Esophagus (tissue), 2 donors: ENCODE data around the gene NFIX. TPM values are rescaled to one million over a fixed set of nuclear protein-coding genes. Genes with fewer than 3 reads are reported as not detected.

ENCODE experiments used
- H3K27ac ChIP-seq, 2 donors: one replicate each; pipeline ENCODE4 v1.5.1; 2013; ENCODE audit warnings: low read depth in 2 of 2, mild to moderate bottlenecking in 2 of 2, inconsistent platforms in 1 of 2, low read length in 1 of 2, moderate library complexity in 1 of 2
- H3K27me3 ChIP-seq, 2 donors: one replicate each; pipeline ENCODE4 v1.6.1; 2013; ENCODE audit warnings: low read length in 2 of 2, control low read depth in 1 of 2, mild to moderate bottlenecking in 1 of 2; ENCODE audit not compliant: insufficient read depth in 2 of 2, control insufficient read depth in 1 of 2
- H3K36me3 ChIP-seq, 2 donors: one replicate each; pipeline ENCODE4 v1.6.1; 2013; ENCODE audit warnings: low read length in 1 of 2; ENCODE audit not compliant: control insufficient read depth in 2 of 2, insufficient read depth in 2 of 2
- H3K4me1 ChIP-seq, 2 donors: one replicate each; pipeline ENCODE4 v1.6.1; 2013; ENCODE audit warnings: low read length in 1 of 2; ENCODE audit not compliant: control insufficient read depth in 2 of 2, insufficient read depth in 2 of 2
- H3K4me3 ChIP-seq, 2 donors: one replicate each; pipeline ENCODE4 v1.5.1; 2013; ENCODE audit warnings: low read length in 2 of 2, mild to moderate bottlenecking in 2 of 2, low read depth in 1 of 2, moderate library complexity in 1 of 2
- H3K9me3 ChIP-seq, 2 donors: one replicate each; pipeline ENCODE4 v1.6.1; 2013; ENCODE audit warnings: mild to moderate bottlenecking in 2 of 2, low read depth in 1 of 2, low read length in 1 of 2, moderate library complexity in 1 of 2; ENCODE audit not compliant: control insufficient read depth in 2 of 2, insufficient read depth in 1 of 2
- WGBS, 2 donors: extraction: QIAGEN DNeasy Blood & Tissue Kit; methylation state at CpG; one replicate each; pipeline ENCODE4 v1.1.7; 2013; 5-methylcytosine and 5-hydroxymethylcytosine counted together
- polyA plus RNA-seq, 2 donors: library from polyadenylated mRNA; stranded (reverse); fragments of 200-250 nt; gene quantifications; one replicate each; pipeline ENCODE4 v1.2.3, GENCODE V29; 2013
- donor health status: healthy with polysubstance abuse.
- donor health status: Bipolar disorder and iron deficiency.

The NFIX gene
- polyA plus RNA-seq, 2 donors, result 26.9 to 38.5 TPM

DNA sequence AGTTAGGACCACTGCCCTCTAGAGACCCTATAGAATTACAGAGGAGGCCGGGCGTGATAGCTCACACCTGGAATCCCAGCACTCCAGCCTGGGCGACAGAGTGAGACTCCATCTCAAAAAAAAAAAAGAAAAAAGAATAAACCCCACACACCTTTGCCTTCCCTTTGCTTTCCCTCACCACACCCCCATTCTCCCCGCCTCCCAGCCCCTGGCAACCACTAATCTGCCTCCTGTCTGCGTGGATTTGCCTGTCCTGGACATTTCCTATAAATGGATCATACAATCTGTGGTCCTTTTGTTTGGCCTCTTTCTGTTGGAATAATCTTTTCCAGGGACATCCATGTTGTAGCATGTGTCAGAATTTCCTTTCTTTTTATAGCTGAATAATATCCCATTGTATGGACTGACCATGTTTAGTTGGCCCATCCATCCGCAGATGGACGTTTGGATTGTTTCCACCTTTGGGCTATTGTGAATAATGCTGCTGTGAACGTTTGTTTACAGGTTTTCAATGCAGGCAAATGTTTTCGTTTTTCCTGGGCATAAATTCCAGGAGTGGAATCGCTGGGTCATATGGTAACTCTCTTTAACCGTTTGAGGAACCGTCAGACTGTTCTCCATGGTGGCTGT is 138.1 kb downstream of the NFIX start:
- Histone ChIP-seq H3K27me3 (no peaks in the 10 kb centered on the region), H3K4me3 (no peak overlapping the region), H3K36me3 (peaks cover 7 to 35% of the 10 kb centered on the region in 2 donors), H3K4me1 (peaks cover 0 to 2% of the 10 kb centered on the region in 2 donors), H3K9me3 (no peaks in the 10 kb centered on the region), H3K27ac (no peak overlapping the region)
- WGBS, 2 donors, result 70 to 72% methylated on average over 12 of the region's 12 CpGs

DNA sequence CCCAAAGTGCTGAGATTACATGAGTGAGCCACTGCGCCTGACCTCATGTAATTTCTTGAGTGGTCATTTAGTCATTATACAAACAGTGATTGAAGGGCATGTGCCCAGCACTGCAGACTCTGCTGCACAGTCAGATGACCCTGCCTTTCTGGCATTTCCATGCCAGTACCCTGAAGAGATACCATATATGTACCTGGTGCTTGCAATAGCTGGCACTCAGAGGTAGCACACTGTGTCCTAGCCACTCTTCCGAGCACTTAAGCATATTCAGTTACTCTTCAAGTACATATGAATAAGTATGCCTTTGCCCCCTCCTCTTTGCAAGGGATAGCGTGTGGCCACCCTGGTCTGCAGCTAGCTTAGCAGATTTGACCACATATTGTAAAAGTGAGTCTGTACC is 139.4 kb downstream of the NFIX start:
- WGBS, 2 donors, result 94% methylated on average over 3 of the region's 3 CpGs
- Histone ChIP-seq H3K9me3 (no peaks in the 10 kb centered on the region), H3K4me1 (no peaks in the 10 kb centered on the region), H3K27me3 (no peaks in the 10 kb centered on the region), H3K4me3 (no peak overlapping the region), H3K36me3 (peaks cover 7 to 41% of the 10 kb centered on the region in 2 donors), H3K27ac (no peak overlapping the region)

DNA sequence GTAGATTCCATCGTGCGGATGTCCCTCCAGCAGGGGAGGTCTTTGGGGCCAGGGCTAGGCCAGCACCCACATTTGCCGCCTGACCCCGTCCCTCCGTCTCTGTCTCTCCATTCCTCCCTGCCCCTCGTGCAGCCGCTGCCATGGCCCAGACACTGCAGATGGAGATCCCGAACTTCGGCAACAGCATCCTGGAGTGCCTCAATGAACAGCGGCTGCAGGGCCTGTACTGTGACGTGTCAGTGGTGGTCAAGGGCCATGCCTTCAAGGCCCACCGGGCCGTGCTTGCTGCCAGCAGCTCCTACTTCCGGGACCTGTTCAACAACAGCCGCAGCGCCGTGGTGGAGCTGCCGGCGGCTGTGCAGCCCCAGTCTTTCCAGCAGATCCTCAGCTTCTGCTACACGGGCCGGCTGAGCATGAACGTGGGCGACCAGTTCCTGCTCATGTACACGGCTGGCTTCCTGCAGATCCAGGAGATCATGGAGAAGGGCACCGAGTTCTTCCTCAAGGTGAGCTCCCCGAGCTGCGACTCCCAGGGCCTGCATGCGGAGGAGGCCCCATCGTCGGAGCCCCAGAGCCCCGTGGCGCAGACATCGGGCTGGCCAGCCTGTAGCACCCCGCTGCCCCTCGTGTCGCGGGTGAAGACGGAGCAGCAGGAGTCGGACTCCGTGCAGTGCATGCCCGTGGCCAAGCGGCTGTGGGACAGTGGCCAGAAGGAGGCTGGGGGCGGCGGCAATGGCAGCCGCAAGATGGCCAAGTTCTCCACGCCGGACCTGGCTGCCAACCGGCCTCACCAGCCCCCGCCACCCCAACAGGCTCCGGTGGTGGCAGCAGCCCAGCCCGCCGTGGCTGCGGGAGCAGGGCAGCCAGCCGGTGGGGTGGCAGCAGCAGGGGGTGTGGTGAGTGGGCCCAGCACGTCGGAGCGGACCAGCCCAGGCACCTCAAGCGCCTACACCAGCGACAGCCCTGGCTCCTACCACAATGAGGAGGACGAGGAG is 140.1 kb downstream of the NFIX start:
- no peaks in the 10 kb centered on the region for H3K27me3 ChIP-seq
- no peak overlapping the region for H3K4me3 ChIP-seq
- H3K27ac ChIP-seq, result no peak overlapping the region
- H3K36me3 ChIP-seq, result peaks cover 7 to 41% of the 10 kb centered on the region in 2 donors
- 93 to 94% methylated on average over 59 to 60 of the region's 60 CpGs for WGBS, 2 donors
- H3K9me3 ChIP-seq, result no peaks in the 10 kb centered on the region
- H3K4me1 ChIP-seq, result no peaks in the 10 kb centered on the region

GRCh38 chr19:13137290-13137794 is 142.1 kb downstream of the NFIX start:
- WGBS, 2 donors, result 91 to 92% methylated on average over 28 of the region's 28 CpGs
- no peak overlapping the region for H3K27ac ChIP-seq
- H3K4me1 ChIP-seq, result no peaks in the 10 kb centered on the region
- H3K36me3 ChIP-seq, result peaks cover 7 to 39% of the 10 kb centered on the region in 2 donors
- no peaks in the 10 kb centered on the region for H3K9me3 ChIP-seq
- no peaks in the 10 kb centered on the region for H3K27me3 ChIP-seq
- H3K4me3 ChIP-seq, result no peak overlapping the region

DNA sequence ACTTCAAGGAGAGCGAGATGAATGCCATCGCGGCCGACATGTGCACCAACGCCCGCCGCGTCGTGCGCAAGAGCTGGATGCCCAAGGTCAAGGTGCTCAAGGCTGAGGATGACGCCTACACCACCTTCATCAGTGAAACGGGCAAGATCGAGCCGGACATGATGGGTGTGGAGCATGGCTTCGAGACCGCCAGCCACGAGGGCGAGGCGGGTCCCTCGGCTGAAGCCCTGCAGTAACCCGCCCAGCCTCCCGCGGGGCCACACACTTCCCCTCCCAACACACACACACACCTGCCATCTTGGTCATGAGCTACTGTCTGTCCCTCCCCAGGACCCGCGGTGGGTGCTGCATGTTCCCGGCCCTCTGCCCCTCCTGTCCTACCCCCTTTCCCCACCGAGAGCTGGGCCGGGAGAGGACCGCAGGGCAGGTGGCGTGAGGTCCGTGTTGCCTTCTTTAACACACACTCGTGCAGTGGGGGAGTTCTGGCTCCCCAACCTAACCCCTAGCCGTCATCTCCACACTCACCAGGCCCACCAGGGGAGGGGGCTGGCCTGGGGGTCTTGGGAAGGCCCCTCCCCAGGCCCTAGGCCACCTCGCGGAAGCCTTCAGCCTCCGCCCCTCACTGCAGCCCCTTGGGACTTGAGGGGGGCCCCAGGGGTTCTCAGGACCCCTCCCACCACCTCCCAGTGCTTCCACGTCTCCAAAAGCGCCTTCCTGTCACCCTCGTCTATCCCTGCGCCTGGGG is 143.1 kb downstream of the NFIX start:
- Histone ChIP-seq H3K27me3 (no peaks in the 10 kb centered on the region), H3K36me3 (peaks cover 7 to 39% of the 10 kb centered on the region in 2 donors), H3K4me1 (peaks cover 0 to 4% of the 10 kb centered on the region in 2 donors), H3K4me3 (no peak overlapping the region), H3K27ac (no peak overlapping the region), H3K9me3 (no peaks in the 10 kb centered on the region)
- WGBS, 2 donors, result 85 to 90% methylated on average over 40 of the region's 40 CpGs

GRCh38 chr19:13138916-13139198 is 143.6 kb downstream of the NFIX start:
- no peaks in the 10 kb centered on the region for H3K27me3 ChIP-seq
- no peaks in the 10 kb centered on the region for H3K9me3 ChIP-seq
- WGBS, 2 donors, result 70 to 77% methylated on average over 10 of the region's 10 CpGs
- H3K27ac ChIP-seq, result no peak overlapping the region
- peaks cover 7 to 40% of the 10 kb centered on the region in 2 donors for H3K36me3 ChIP-seq
- peaks cover 0 to 4% of the 10 kb centered on the region in 2 donors for H3K4me1 ChIP-seq
- H3K4me3 ChIP-seq, result no peak overlapping the region

DNA sequence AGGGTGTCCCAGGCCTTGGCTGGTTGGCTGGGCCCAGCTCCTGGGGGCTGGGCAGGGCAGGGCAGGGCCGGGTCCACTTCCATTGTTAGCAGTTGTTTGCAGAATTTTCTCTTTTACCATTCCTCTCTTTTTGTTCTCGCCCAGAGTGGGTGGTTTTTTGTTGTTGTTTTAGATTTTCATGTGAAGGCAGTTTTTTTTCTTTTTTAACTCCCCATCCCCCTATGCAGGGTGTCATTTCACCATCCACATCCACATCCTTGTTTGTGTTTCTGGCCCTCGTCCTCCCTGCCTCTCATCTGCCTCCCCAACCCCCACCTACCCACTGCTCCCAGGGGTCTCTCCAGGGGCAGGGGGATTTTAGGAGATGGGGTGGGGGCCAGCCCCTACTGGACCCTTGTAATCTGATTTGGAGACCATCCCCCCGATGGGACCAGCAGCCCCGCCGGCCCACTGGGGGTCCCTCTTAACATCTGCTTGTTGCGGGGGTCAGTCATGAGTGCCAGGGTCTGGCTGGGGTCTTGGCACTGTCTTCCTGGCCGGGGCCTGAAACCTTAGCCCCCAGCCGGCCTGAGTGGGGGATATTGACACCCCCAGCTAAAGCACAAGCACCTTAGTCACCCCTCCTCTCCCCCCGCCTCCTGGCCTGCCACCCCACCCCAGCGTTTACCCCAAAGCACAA is 144.5 kb downstream of the NFIX start:
- peaks cover 0 to 7% of the 10 kb centered on the region in 2 donors for H3K4me1 ChIP-seq
- WGBS, 2 donors, result 76% methylated on average over 10 to 11 of the region's 11 CpGs
- no peak overlapping the region for H3K4me3 ChIP-seq
- peaks cover 10 to 49% of the 10 kb centered on the region in 2 donors for H3K36me3 ChIP-seq
- no peaks in the 10 kb centered on the region for H3K27me3 ChIP-seq
- no peaks in the 10 kb centered on the region for H3K9me3 ChIP-seq
- H3K27ac ChIP-seq, result no peak overlapping the region

DNA sequence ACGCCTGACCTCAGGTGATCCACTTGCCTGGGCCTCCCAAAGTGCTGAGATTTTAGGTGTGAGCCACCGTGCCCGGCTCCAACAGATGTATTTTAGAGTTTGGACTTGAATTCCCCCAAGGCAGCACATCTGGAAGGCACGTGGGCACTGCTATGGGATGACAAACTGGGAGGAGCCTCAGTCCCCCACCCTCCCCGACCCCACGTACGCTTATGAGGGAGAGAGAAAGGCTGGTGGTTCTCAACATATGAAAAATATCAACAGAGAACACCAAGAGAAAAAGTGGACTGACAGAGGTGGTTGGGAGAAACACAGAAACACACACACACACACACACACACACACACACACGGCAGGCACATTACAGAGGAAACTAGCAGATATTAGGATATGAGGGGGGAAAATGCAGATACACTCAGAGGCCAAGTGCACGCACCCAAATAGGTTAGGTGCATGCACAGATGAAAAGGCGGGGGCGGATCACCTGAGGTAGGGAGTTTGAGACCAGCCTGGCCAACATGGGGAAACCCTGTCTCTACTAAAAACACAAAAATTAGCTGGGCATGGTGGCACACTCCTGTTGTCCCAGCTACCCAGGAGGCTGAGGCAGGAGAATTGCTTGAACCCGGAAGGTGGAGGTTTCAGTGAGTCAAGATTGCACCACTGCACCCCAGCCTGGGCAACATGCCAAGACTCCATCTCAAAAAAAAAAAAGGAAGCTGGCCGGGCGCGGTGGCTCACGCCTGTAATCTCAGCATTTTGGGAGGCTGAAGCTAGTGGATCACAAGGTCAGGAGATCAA is 151.7 kb downstream of the NFIX start:
- peaks cover 3 to 13% of the 10 kb centered on the region in 2 donors for H3K36me3 ChIP-seq
- peaks cover 0 to 11% of the 10 kb centered on the region in 2 donors for H3K4me1 ChIP-seq
- H3K4me3 ChIP-seq, result peak overlapping the region in 1 of 2 donors; percentile 3
- WGBS, 2 donors, result 65 to 69% methylated on average over 16 of the region's 16 CpGs
- H3K27ac ChIP-seq, result no peak overlapping the region
- no peaks in the 10 kb centered on the region for H3K9me3 ChIP-seq
- no peaks in the 10 kb centered on the region for H3K27me3 ChIP-seq
